GM12875 (cell line): ENCODE results near the gene ITGB5.

ENCODE experiments used
- H3K4me3 ChIP-seq: one replicate; pipeline ENCODE4 v1.5.1; 2011; ENCODE audit warnings: low read depth, low read length, control low read depth
- TF ChIP-seq, protein P1 (sequence below): IDR thresholded peaks from 2 replicates; pipeline ENCODE4 v1.5.1; 2011; ENCODE audit warnings: low read depth, mild to moderate bottlenecking, control low read depth, inconsistent platforms, low read length, moderate library complexity, borderline replicate concordance; ENCODE audit not compliant: insufficient read depth

ITGB5 gene

GRCh38 chr3:124812291-124813265 is 74.6 kb downstream of the ITGB5 start:
- no peak overlapping the region for H3K4me3 ChIP-seq
- TF ChIP-seq, protein P1, sequence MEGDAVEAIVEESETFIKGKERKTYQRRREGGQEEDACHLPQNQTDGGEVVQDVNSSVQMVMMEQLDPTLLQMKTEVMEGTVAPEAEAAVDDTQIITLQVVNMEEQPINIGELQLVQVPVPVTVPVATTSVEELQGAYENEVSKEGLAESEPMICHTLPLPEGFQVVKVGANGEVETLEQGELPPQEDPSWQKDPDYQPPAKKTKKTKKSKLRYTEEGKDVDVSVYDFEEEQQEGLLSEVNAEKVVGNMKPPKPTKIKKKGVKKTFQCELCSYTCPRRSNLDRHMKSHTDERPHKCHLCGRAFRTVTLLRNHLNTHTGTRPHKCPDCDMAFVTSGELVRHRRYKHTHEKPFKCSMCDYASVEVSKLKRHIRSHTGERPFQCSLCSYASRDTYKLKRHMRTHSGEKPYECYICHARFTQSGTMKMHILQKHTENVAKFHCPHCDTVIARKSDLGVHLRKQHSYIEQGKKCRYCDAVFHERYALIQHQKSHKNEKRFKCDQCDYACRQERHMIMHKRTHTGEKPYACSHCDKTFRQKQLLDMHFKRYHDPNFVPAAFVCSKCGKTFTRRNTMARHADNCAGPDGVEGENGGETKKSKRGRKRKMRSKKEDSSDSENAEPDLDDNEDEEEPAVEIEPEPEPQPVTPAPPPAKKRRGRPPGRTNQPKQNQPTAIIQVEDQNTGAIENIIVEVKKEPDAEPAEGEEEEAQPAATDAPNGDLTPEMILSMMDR = no peak

- H3K4me3 ChIP-seq = no peak overlapping the region
- TF ChIP-seq, protein P1 = no peak
These were observed 75.7 kb downstream of the ITGB5 start for GRCh38 chr3:124811436-124811835.

DNA sequence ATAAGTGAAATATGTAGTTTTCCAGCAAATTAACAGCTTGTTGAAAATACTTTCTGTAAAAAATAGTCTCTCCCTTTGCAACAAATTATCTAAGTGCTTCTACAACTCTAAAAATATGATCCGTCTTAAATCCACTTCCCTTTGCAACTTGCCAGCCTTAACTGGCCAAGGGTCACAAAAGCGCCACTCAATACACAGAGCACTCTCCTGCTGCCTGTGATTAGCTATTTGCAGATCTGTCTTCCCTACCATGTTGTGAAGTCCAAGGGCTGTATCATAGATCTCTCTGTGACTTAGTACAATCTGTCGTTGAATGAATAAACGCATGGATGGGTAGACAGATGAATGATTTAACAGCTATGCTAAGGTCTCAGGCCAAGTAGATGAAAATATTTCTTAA is 76.2 kb downstream of the ITGB5 start:
- TF ChIP-seq, protein P1 = no peak
- H3K4me3 ChIP-seq = no peak overlapping the region

DNA sequence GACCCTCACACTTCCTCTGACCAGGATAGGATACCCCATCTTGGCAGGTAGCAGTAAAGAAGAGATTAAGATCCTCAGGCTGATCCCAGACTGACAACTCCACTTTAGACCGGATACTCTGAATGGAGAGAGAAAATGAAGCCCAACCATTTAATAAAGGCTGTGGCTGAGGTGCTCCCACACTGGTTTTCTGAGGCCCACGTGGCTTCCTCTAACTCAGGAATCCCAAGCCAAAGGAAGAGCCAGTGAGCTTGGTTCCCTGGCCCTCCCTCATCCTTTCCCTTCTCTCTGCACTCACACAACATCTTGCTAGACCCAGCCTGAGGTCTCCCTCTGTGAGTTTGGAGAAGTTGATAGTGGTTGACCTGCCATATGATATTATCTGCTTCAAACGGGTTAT is 78.1 kb downstream of the ITGB5 start:
- no peak overlapping the region for H3K4me3 ChIP-seq
- TF ChIP-seq, protein P1 = no peak

- TF ChIP-seq, protein P1 = no peak
- H3K4me3 ChIP-seq = no peak overlapping the region
These were observed 81.5 kb downstream of the ITGB5 start for GRCh38 chr3:124805671-124806070.

- H3K4me3 ChIP-seq = no peak overlapping the region
- TF ChIP-seq, protein P1 = no peak
These were observed 82.3 kb downstream of the ITGB5 start for GRCh38 chr3:124804875-124805274.

DNA sequence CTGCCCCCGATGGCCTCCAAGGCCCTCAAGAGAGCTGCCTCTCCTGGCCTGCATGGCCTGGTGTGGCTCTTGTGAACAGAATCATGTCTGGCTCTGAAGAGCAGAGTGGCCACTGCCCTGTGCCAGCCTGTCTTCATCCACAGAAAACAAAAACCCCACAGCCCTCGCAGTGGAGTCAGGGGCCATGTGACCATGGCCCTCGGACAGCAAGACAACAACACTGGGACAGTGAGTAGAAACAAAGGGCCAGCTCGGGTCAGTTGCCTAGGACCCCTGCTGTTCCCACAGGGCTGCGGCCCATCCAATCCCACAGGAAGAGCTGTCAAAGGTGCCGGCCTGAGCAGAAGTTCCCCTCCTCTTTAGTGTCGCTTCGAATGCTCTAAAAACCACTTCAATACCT is 84.5 kb downstream of the ITGB5 start:
- TF ChIP-seq, protein P1 = no peak
- no peak overlapping the region for H3K4me3 ChIP-seq
